ENCODE data around the gene PARP9.

Gene PARP9

GRCh38 chr3:122520861-122521260 is 43.2 kb downstream of the PARP9 start:
- Histone ChIP-seq H3K27me3 (no peaks in the 10 kb centered on the region), H3K27ac (no peak overlapping the region)
- TF ChIP-seq, protein P1, sequence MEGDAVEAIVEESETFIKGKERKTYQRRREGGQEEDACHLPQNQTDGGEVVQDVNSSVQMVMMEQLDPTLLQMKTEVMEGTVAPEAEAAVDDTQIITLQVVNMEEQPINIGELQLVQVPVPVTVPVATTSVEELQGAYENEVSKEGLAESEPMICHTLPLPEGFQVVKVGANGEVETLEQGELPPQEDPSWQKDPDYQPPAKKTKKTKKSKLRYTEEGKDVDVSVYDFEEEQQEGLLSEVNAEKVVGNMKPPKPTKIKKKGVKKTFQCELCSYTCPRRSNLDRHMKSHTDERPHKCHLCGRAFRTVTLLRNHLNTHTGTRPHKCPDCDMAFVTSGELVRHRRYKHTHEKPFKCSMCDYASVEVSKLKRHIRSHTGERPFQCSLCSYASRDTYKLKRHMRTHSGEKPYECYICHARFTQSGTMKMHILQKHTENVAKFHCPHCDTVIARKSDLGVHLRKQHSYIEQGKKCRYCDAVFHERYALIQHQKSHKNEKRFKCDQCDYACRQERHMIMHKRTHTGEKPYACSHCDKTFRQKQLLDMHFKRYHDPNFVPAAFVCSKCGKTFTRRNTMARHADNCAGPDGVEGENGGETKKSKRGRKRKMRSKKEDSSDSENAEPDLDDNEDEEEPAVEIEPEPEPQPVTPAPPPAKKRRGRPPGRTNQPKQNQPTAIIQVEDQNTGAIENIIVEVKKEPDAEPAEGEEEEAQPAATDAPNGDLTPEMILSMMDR (IDR thresholded peaks at IDR 0.05): no peak

DNA sequence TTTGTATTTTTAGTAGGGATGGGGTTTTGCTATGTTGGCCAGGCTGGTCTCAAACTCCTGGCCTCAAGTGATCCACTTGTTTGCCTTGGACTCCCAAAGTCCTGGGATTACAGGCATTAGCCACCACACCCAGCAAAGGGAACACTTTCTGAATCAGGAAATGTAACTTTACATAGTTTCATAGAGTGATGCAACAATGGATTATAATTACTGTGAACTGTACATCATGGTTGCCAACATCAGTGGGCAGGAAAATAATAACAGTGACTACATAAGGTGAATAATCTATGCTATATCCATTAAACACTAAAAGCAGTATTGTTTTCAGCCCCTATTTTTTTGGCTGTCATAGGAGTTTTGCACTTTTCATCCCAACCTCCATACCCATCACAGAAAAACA is 44.4 kb downstream of the PARP9 start:
- no peak overlapping the region for H3K27ac ChIP-seq
- H3K36me3 ChIP-seq: no peaks in the 10 kb centered on the region
- no peaks in the 10 kb centered on the region for H3K9me3 ChIP-seq
- H3K27me3 ChIP-seq: no peaks in the 10 kb centered on the region
- H3K4me3 ChIP-seq (ENCODE audit: low read depth in 1 of 2, low read length in 1 of 2): no peak overlapping the region
- peaks cover 5 to 6% of the 10 kb centered on the region in 2 experiments for H3K4me1 ChIP-seq (ENCODE audit: control insufficient read depth in 1 of 2, insufficient read depth in 1 of 2, low read depth in 1 of 2, low read length in 1 of 2)
- TF ChIP-seq, protein P1 (IDR thresholded peaks at IDR 0.05): no peak

More at GRCh38 chr3:122520861-122521260, 43.2 kb downstream of the PARP9 start:
- Histone ChIP-seq H3K36me3 (no peaks in the 10 kb centered on the region), H3K4me3 (ENCODE audit: low read depth in 1 of 2, low read length in 1 of 2) (no peak overlapping the region), H3K4me1 (ENCODE audit: control insufficient read depth in 1 of 2, insufficient read depth in 1 of 2, low read depth in 1 of 2, low read length in 1 of 2) (no peaks in the 10 kb centered on the region), H3K9me3 (no peaks in the 10 kb centered on the region)

DNA sequence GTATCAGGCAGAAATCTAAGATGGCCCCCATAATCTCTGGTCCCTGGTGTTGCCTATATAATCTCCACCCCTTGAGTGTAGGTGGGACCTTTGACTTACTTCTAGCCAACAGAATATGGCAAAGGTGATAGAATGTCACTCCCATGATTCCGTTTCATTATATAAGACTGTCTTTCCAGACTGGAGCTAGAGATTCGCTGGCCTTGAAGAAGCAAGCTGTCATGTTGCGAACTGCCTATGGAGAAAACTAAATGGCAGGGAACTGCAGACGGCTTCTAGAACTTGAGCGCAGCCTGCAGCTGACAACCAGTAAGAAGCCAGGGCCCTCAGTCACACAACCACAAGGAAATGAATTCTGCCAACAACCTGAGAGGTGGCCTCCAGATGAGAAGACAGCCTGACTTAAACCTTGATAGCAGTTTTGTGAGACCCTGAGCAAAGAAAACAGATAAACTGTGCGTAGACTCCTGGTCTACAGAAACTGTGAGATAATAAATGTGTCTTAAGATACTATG is 47.2 kb downstream of the PARP9 start:
- no peaks in the 10 kb centered on the region for H3K9me3 ChIP-seq
- H3K4me3 ChIP-seq (ENCODE audit: low read depth in 1 of 2, low read length in 1 of 2): no peak overlapping the region
- no peaks in the 10 kb centered on the region for H3K27me3 ChIP-seq
- TF ChIP-seq, protein P1 (IDR thresholded peaks at IDR 0.05): no peak
- no peak overlapping the region for H3K27ac ChIP-seq
- peaks cover 24 to 25% of the 10 kb centered on the region in 2 experiments for H3K4me1 ChIP-seq (ENCODE audit: control insufficient read depth in 1 of 2, insufficient read depth in 1 of 2, low read depth in 1 of 2, low read length in 1 of 2)
- H3K36me3 ChIP-seq: no peaks in the 10 kb centered on the region

- no peaks in the 10 kb centered on the region for H3K36me3 ChIP-seq
- H3K4me1 ChIP-seq (ENCODE audit: control insufficient read depth in 1 of 2, insufficient read depth in 1 of 2, low read depth in 1 of 2, low read length in 1 of 2): peaks cover 35 to 36% of the 10 kb centered on the region in 2 experiments
- no peak overlapping the region for H3K27ac ChIP-seq
- no peaks in the 10 kb centered on the region for H3K9me3 ChIP-seq
- H3K4me3 ChIP-seq (ENCODE audit: low read depth in 1 of 2, low read length in 1 of 2): no peak overlapping the region
- H3K27me3 ChIP-seq: no peaks in the 10 kb centered on the region
- TF ChIP-seq, protein P1 (IDR thresholded peaks at IDR 0.05): no peak
Observed at GRCh38 chr3:122515870-122516269, 48.2 kb downstream of the PARP9 start.

- Histone ChIP-seq H3K27ac (peak overlapping the region; percentile 98), H3K36me3 (no peaks in the 10 kb centered on the region), H3K4me3 (ENCODE audit: low read depth in 1 of 2, low read length in 1 of 2) (peak overlapping the region; percentile 72 to 98), H3K27me3 (no peaks in the 10 kb centered on the region), H3K4me1 (ENCODE audit: control insufficient read depth in 1 of 2, insufficient read depth in 1 of 2, low read depth in 1 of 2, low read length in 1 of 2) (peaks cover 43 to 44% of the 10 kb centered on the region in 2 experiments), H3K9me3 (no peaks in the 10 kb centered on the region)
- TF ChIP-seq, protein P1 (IDR thresholded peaks at IDR 0.05): no peak
Observed at GRCh38 chr3:122515020-122515468, 49.1 kb downstream of the PARP9 start.

All from neutrophil (primary cell).